OCI-LY7 (cell line): ENCODE measurements around the gene CD8B.

Experiments
- EZH2phosphoT487 ChIP-seq: fragments of 200-600 bp; sonication (generic); IDR thresholded peaks from 2 replicates; pipeline ENCODE4 v1.6.1; 2018; ENCODE audit warnings: low read depth, borderline replicate concordance, mild to moderate bottlenecking, mixed run types, antibody characterized with exemption, low read length, moderate library complexity, mixed read lengths
- TF ChIP-seq, protein P1 (sequence below): fragments of 200-600 bp; sonication (generic); conservative IDR thresholded peaks from 2 replicates; pipeline ENCODE4 v1.5.1; 2014; ENCODE audit warnings: mild to moderate bottlenecking, antibody characterized with exemption, low read length, moderate library complexity, mixed read lengths

DNA sequence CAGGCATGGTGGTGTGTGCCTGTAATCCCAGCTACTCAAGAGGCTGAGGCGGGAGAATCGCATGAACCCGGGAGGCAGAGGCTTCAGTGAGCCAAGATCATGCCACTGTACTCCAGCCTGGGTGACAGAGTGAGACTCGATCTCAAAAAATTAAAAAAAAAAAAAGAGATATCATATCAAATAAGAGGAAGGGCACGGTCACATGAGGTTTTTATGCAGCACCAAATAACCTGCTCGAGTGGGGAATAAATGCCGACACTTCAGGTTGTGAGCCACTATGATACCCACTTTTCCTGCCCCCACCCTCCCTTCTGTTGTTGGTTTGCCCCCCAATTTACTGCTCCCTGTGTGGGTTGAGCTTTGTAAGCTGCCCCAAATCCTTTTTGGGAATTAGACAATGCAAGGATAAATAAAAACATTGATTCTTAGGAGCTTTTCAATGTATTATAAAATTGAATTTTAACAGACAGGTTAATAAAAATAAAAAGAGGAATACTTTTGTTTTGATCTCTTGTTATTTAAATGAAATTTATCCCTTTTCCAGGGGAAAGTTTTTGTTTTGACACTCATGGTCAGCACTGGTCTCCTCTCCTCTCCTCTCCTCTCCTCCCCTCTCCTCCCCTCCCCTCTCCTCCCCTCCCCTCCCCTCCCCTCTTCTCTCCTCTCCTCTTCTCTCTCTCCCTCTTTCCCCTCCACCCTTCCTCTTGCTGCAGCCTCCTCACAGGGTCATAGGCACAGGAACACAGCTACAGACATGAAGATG is 29.2 kb downstream of the CD8B start:
- TF ChIP-seq, protein P1, sequence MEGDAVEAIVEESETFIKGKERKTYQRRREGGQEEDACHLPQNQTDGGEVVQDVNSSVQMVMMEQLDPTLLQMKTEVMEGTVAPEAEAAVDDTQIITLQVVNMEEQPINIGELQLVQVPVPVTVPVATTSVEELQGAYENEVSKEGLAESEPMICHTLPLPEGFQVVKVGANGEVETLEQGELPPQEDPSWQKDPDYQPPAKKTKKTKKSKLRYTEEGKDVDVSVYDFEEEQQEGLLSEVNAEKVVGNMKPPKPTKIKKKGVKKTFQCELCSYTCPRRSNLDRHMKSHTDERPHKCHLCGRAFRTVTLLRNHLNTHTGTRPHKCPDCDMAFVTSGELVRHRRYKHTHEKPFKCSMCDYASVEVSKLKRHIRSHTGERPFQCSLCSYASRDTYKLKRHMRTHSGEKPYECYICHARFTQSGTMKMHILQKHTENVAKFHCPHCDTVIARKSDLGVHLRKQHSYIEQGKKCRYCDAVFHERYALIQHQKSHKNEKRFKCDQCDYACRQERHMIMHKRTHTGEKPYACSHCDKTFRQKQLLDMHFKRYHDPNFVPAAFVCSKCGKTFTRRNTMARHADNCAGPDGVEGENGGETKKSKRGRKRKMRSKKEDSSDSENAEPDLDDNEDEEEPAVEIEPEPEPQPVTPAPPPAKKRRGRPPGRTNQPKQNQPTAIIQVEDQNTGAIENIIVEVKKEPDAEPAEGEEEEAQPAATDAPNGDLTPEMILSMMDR: no peak
- TF ChIP-seq EZH2phosphoT487: no peak
